Fibroblast of the aortic adventitia (primary cell): ENCODE data around the gene RRP1B. TPM values are rescaled to one million over a fixed set of nuclear protein-coding genes. Genes with fewer than 3 reads are reported as not detected.
A peak's percentile ranks its signal among the peaks of the same experiment; 100 is the strongest.

Source experiments
- DNase-seq: peaks from one replicate; pipeline ENCODE4 v3.0.0-alpha.2; 2010; ENCODE audit warnings: low read depth
- H3K4me3 ChIP-seq: 2 replicates; pipeline ENCODE4 v1.5.1; 2011; ENCODE audit warnings: low read depth, mild to moderate bottlenecking, control low read depth, low read length, moderate library complexity
- CTCF ChIP-seq: IDR thresholded peaks from 2 replicates; pipeline ENCODE4 v1.5.1; 2011; ENCODE audit warnings: mild to moderate bottlenecking, low read length, control low read depth, inconsistent platforms; ENCODE audit not compliant: insufficient read depth
- total RNA-seq: library from RNA; depleted of rRNA; stranded (reverse); fragments of >200 nt; gene quantifications from 2 replicates; pipeline ENCODE4 v1.2.3, GENCODE V29; 2012; ENCODE audit warnings: low replicate concordance

Gene RRP1B
- total RNA-seq, 1 donor = 24.2 TPM

GRCh38 chr21:43658088-43658741, 1.1 kb upstream of the RRP1B start:
- H3K4me3 ChIP-seq = no peak overlapping the region
- no peak for DNase-seq

GRCh38 chr21:43658769-43659135, 608 bp upstream of the RRP1B start:
- no peak for DNase-seq
- H3K4me3 ChIP-seq = peak overlapping the region; percentile 83
- no peak for TF ChIP-seq CTCF

More at GRCh38 chr21:43658088-43658741, 1.1 kb upstream of the RRP1B start:
- no peak for TF ChIP-seq CTCF

- H3K4me3 ChIP-seq = no peak overlapping the region
- TF ChIP-seq CTCF = no peak
- no peak for DNase-seq
Observed at GRCh38 chr21:43662286-43662685, 2.9 kb downstream of the RRP1B start.

- H3K4me3 ChIP-seq = no peak overlapping the region
- no peak for DNase-seq
- no peak for TF ChIP-seq CTCF
Observed at GRCh38 chr21:43663033-43663432, 3.7 kb downstream of the RRP1B start.

- no peak for TF ChIP-seq CTCF
- no peak overlapping the region for H3K4me3 ChIP-seq
- no peak for DNase-seq
Observed at GRCh38 chr21:43664358-43664757, 5.0 kb downstream of the RRP1B start.

- no peak for TF ChIP-seq CTCF
- H3K4me3 ChIP-seq = no peak overlapping the region
- DNase-seq = no peak
Observed at GRCh38 chr21:43665879-43666278, 6.5 kb downstream of the RRP1B start.
